HG03159 (cell line): ENCODE measurements around the gene NOLC1.
"Not testable (repeated sequence)": the region's sequence is repeated elsewhere in the genome, so short reads cannot be mapped to it uniquely, and the experiment has no call there.

Experiments
- ATAC-seq: cut with Tn5 transposase; IDR thresholded peaks from one replicate; pipeline ENCODE4 v1.9.1; 2021; ENCODE audit warnings: mild to moderate bottlenecking, moderate library complexity; ENCODE audit not compliant: unreplicated experiment

The NOLC1 gene

GRCh38 chr10:102153093-102153620 is 968 bp downstream of the NOLC1 start:
- no peak for ATAC-seq

GRCh38 chr10:102154466-102155116 is 2.4 kb downstream of the NOLC1 start:
- ATAC-seq = no peak

- no peak for ATAC-seq
Measured at GRCh38 chr10:102157224-102157623, 5.0 kb downstream of the NOLC1 start.

GRCh38 chr10:102159051-102159597 is 6.9 kb downstream of the NOLC1 start:
- no peak for ATAC-seq

- no peak for ATAC-seq
Measured at GRCh38 chr10:102159831-102160230, 7.6 kb downstream of the NOLC1 start.

- ATAC-seq = no peak
Measured at GRCh38 chr10:102163342-102163989, 11.3 kb downstream of the NOLC1 start.

- no peak for ATAC-seq
Measured at GRCh38 chr10:102167861-102168260, 15.7 kb downstream of the NOLC1 start.

- no peak for ATAC-seq
Measured at GRCh38 chr10:102170602-102171001, 18.4 kb downstream of the NOLC1 start.

- ATAC-seq = no peak
Measured at GRCh38 chr10:102172288-102172687, 20.1 kb downstream of the NOLC1 start.

- ATAC-seq = no peak
Measured at GRCh38 chr10:102175415-102175814, 23.2 kb downstream of the NOLC1 start.

- no peak for ATAC-seq
Measured at GRCh38 chr10:102184606-102185005, 32.4 kb downstream of the NOLC1 start.

- ATAC-seq = no peak
Measured at GRCh38 chr10:102185272-102185671, 33.1 kb downstream of the NOLC1 start.

- no peak for ATAC-seq
Measured at GRCh38 chr10:102185811-102186527, 33.8 kb downstream of the NOLC1 start.

GRCh38 chr10:102188298-102188940 is 36.2 kb downstream of the NOLC1 start:
- no peak for ATAC-seq

- ATAC-seq = not testable (repeated sequence)
Measured at GRCh38 chr10:102188941-102189898, 37.0 kb downstream of the NOLC1 start.

- ATAC-seq = no peak
Measured at GRCh38 chr10:102191956-102192355, 39.8 kb downstream of the NOLC1 start.

GRCh38 chr10:102195296-102195870 is 43.2 kb downstream of the NOLC1 start:
- no peak for ATAC-seq

- no peak for ATAC-seq
Measured at GRCh38 chr10:102196893-102197292, 44.7 kb downstream of the NOLC1 start.

- ATAC-seq = no peak
Measured at GRCh38 chr10:102198027-102198426, 45.8 kb downstream of the NOLC1 start.
